Duodenal mucosa (tissue), 2 donors: ENCODE data around the gene CNOT3.
"Not testable (repeated sequence)": the region's sequence is repeated elsewhere in the genome, so short reads cannot be mapped to it uniquely, and the experiment has no call there.

Experiments
- H3K27ac ChIP-seq: one replicate; pipeline ENCODE4 v1.7.0; 2013; ENCODE audit warnings: low read depth, low read length
- H3K27me3 ChIP-seq, 2 donors: one replicate each; pipeline ENCODE4 v1.7.0; 2013; ENCODE audit warnings: low read length in 2 of 2, control low read depth in 1 of 2; ENCODE audit not compliant: insufficient read depth in 2 of 2, control insufficient read depth in 1 of 2
- H3K36me3 ChIP-seq, 2 donors: one replicate each; pipeline ENCODE4 v1.7.0; 2013; ENCODE audit warnings: low read length in 2 of 2, control low read depth in 1 of 2; ENCODE audit not compliant: insufficient read depth in 2 of 2, control insufficient read depth in 1 of 2
- H3K4me1 ChIP-seq, 2 donors: one replicate each; pipeline ENCODE4 v1.7.0; 2013; ENCODE audit warnings: low read length in 2 of 2, control low read depth in 1 of 2; ENCODE audit not compliant: insufficient read depth in 2 of 2, control insufficient read depth in 1 of 2
- H3K4me3 ChIP-seq, 2 donors: one replicate each; pipeline ENCODE4 v1.7.0; 2013; ENCODE audit warnings: low read length in 2 of 2, low read depth in 1 of 2
- H3K9ac ChIP-seq, 2 donors: one replicate each; pipeline ENCODE4 v1.7.0; 2013; ENCODE audit warnings: low read length in 2 of 2, low read depth in 1 of 2
- H3K9me3 ChIP-seq, 2 donors: one replicate each; pipeline ENCODE4 v1.7.0; 2013; ENCODE audit warnings: low read length in 2 of 2, control low read depth in 1 of 2; ENCODE audit not compliant: control insufficient read depth in 1 of 2

CNOT3 gene

DNA sequence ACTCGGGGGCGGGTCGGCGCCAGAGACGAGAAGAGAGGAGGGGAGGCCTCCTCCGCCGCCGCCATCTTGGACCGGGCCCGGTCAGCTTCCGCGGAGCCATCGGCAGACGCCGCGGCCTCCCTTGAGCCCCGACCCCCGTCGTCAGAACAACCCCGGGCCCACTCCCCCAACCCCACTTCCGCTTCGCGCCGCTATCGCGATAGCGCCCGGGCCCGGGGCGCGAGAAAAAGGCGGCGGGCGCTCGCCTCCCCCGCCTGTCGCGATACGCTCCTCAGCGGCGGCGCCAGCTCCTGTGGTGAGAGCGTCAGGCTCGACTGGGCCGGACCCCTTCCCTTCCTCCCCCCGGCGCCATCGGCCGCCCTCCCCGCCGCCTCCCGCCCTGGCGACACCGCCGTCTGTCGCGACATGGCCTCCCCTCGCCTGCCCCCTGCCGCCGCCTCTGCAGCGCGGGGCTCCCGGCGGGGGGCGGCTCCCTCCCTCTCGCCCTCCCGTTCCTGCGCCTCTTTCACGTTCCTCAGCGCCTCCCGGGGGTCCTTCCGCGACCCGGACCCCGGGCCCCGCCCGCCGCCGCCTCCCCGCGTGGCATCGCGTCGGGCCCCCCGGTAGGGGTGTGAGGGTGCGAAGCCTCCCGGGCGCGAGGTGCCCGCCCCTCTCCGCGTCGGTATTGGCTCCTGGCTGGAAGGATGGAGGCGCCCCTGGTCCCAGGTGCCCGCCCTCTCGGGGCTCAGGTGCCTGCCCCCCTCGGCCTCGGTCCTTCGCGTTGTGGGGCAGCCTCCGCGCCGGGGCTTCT is at the start of gene CNOT3:
Gene CNOT3 (plus strand): TSS at position 64 of the 790 bp plus-strand sequence. CDS start 5,217 bp downstream, outside the sequence.
- Histone ChIP-seq H3K9ac (peak within 1 kb of the TSS; percentile 71 to 72), H3K4me3 (peak within 1 kb of the TSS; percentile 83 to 90), H3K27ac (peak within 1 kb of the TSS; percentile 71), H3K9me3 (no peaks in the 10 kb centered on the region), H3K4me1 (peaks cover 38 to 45% of the 10 kb centered on the region in 2 donors), H3K36me3 (peaks cover 5 to 16% of the 10 kb centered on the region in 2 donors), H3K27me3 (no peaks in the 10 kb centered on the region)

DNA sequence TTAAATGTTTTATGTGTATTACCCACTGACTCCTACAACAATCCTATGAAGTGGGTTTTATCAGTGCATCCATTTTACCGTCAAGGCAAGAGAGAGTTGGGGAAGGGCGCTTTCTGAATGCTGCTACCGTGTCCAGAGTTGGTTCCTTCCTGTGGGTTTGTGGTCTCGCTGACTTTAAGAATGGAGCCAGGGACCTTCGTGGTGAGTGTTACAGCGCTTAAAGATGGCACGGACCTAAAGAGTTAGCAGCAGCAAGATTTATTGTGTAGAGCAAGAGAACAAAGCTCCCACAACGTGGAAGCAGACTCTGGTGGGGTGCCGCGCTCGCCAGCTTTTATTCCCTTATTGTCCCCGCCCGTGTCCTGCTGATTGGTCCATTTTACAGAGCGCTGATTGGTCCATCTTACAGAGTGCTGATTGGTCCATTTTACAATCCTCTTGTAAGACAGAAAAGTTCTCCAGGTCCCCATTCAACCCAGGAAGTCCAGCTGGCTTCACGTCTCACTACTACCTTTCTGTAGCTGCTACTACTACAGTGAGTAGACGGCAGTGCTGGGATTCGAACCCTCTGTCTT is 43.0 kb upstream of the CNOT3 start:
- Histone ChIP-seq H3K27me3 (peaks cover 0 to 3% of the 10 kb centered on the region in 2 donors), H3K9ac (no peak overlapping the region), H3K4me3 (no peak overlapping the region), H3K36me3 (no peaks in the 10 kb centered on the region), H3K27ac (no peak overlapping the region), H3K4me1 (peaks cover 0 to 5% of the 10 kb centered on the region in 2 donors), H3K9me3 (no peaks in the 10 kb centered on the region)

DNA sequence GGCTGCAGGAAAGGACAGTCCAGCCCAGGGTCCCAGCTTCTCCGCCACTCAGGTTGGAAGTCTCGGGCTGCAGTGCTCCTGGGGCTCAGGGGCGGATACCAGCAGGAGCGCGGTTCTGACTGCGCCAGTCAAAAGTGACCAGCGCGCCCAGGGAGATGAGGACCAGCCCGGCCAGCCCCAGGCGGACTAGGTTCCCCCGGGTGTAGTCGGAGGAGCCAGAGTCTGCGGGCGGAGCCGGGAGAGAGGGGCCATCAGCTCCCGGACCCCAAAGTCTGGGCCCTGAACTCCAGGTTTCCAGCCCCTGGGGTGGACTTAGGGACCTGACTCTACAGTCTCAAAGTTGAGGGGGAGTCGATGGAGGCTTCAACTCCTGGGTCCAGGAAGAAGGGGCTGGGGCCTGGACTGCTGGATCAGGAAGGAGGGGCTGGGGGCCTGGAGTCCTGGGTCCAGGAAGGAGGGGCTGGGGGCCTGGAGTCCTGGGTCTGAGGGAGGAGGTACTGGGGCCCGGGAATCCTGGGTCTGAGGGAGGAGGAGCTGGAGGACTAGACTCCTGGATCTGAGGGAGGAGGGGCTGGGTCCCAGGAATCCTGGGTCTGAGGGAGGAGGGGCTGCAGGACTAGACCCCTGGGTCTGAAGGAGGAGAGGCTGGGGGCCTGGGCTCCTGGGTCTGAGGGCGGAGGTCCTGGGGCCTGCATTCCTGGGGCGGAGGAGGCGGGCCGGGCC is 42.3 kb upstream of the CNOT3 start:
- Histone ChIP-seq H3K9me3 (no peaks in the 10 kb centered on the region), H3K27me3 (peaks cover 0 to 3% of the 10 kb centered on the region in 2 donors), H3K4me1 (peaks cover 0 to 5% of the 10 kb centered on the region in 2 donors), H3K36me3 (no peaks in the 10 kb centered on the region), H3K9ac (no peak overlapping the region), H3K27ac (no peak overlapping the region), H3K4me3 (peak overlapping the region in 1 of 2 donors; percentile 45)

DNA sequence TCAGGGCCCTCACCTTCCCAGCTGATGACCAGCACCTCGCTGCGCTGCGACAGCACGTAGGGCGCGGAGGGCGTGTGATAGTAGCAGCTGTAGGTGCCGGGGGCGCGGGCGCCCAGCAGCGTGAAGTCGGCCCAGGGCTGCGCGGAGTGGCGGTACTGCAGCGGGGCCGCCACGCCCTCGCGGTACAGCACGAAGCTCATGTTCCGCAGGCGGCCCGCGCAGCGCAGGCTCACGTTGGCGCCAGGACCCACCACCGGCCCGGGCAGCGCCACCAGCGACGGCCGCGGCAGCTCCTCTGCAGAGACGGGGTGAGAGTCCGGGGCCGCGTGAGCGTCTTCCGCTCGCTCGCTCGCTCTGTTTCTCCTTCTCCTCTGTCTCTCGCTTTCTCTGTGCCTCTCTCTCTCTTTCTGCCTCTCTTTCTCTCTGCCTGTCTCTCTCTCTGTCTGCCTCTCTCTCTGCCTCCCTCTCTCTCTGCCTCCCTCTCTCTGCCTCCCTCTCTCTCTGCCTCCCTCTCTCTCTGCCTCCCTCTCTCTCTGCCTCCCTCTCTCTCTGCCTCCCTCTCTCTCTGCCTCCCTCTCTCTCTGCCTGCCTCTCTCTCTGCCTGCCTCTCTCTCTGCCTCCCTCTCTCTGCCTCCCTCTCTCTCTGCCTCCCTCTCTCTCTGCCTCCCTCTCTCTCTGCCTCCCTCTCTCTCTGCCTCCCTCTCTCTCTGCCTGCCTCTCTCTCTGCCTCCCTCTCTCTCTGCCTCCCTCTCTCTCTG is 41.5 kb upstream of the CNOT3 start:
- not testable (repeated sequence) for H3K4me1 ChIP-seq, H3K27me3 ChIP-seq, H3K27ac ChIP-seq, H3K9me3 ChIP-seq, H3K36me3 ChIP-seq
- Histone ChIP-seq H3K9ac (peak overlapping the region in 1 of 2 donors; percentile 23), H3K4me3 (peak overlapping the region; percentile 45 to 47)

DNA sequence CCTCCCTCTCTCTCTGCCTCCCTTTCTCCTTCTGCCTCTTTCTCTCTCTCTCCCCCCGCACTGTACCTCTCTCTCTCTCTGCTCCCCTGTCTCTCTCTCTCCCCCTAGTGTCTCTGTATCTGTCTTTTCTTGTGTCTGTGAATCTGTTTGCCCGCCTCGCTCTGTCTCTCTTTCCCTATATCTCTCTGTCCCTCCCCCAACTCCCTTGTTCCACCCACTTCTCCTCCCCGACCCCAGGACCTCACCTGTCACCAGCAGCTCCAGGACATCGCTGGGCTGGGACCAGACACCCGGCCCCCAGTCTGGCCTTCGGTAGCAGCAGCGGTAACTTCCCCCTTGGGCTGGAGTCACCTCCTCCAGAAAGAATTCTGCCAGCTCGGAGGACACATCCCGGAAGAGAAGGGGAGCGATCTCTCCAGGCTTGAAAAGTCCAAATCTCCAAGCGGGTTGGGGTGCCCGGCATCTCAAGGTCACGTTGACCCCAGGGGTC is 40.9 kb upstream of the CNOT3 start:
- H3K4me1 ChIP-seq = peaks cover 0 to 5% of the 10 kb centered on the region in 2 donors
- H3K4me3 ChIP-seq = peak overlapping the region; percentile 43 to 58
- peak overlapping the region in 1 of 2 donors; percentile 23 for H3K9ac ChIP-seq
- no peaks in the 10 kb centered on the region for H3K36me3 ChIP-seq
- H3K9me3 ChIP-seq = no peaks in the 10 kb centered on the region
- no peak overlapping the region for H3K27ac ChIP-seq
- peaks cover 0 to 3% of the 10 kb centered on the region in 2 donors for H3K27me3 ChIP-seq

DNA sequence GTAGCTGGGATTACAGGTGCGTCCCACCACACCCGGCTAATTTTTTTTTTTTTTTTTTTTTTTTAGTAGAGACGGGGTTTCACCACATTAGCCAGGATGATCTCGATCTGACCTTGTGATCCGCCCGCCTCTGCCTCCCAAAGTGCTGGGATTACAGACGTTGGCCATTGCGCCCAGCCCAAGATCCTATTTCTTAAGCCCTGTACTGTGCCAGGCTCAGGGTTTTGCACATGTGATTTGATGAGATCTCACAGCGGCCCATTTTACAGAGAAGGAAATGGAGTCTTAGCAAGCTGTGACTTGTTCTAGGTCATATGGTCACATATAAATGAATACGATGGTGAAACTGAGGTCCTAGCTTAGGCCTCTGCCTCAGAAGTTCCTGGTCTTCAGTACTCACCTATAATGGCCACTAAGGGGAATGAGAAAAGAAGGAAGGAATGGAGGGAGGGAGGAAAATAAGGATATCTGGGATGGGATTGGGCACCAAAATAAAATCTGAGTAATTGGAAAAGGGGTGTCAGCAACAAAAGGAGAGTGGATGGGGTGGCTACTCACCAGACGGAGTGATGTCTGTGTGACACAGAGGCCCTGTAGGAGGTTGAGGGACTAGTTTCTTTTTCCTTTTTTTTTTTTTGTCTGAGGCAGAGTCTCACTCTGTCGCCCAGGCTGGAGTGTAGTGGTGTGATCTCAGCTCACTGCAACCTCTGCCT is 38.2 kb upstream of the CNOT3 start:
- Histone ChIP-seq H3K4me3 (no peak overlapping the region), H3K9me3 (no peaks in the 10 kb centered on the region)

DNA sequence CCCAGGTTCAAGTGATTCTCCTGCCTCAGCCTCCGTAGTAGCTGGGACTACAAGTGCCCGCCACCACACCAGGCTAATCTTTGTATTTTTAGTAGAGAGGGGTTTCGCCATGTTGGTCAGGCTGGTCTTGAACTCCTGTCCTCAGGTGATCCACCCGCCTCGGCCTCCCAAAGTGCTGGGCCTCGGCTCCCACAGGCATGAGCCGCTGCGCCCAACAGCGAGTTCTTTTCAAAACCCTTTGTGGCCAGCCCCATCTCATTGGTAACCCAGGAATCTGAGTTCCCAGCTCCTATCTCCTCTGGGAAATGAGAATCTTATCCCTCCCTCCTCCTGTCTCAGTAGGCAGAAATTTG is 37.7 kb upstream of the CNOT3 start:
- H3K27me3 ChIP-seq, H3K9me3 ChIP-seq, H3K36me3 ChIP-seq, H3K27ac ChIP-seq, H3K9ac ChIP-seq, H3K4me3 ChIP-seq: not testable (repeated sequence)
- peaks cover 4 to 13% of the 10 kb centered on the region in 2 donors for H3K4me1 ChIP-seq

More for the DNA sequence above, 38.2 kb upstream of the CNOT3 start:
- peaks cover 4 to 13% of the 10 kb centered on the region in 2 donors for H3K4me1 ChIP-seq
- H3K27ac ChIP-seq = no peak overlapping the region
- no peak overlapping the region for H3K9ac ChIP-seq
- H3K36me3 ChIP-seq = no peaks in the 10 kb centered on the region
- H3K27me3 ChIP-seq = peaks cover 0 to 3% of the 10 kb centered on the region in 2 donors

DNA sequence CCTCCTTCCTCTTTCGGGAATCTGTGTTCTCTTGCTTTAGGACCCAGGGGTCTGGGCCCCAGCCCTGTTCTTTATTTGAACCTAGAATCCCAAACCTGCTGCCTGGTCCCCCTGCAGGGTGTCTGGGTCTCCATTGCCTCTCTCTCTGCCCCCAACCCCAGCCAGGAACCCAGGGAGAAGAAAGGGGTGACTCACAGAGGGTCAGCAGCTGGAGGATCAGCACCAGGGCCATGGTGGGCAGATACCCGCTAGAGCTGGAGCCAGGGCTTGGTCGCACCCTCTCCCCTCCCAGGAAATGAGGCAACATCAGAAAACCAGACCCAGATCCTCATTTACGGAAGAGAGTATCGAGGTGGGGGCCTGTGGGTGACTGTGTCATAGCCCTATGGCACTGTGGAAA is 37.0 kb upstream of the CNOT3 start, which contains the start of gene OSCAR:
Gene OSCAR (minus strand): TSS at position 243 of the 400 bp plus-strand sequence. CDS start 11 bp downstream, at position 232.
- no peak within 1 kb of the TSS for H3K9ac ChIP-seq
- no peak within 1 kb of the TSS for H3K4me3 ChIP-seq
- H3K27ac ChIP-seq = no peak within 1 kb of the TSS

More for the DNA sequence above, 37.0 kb upstream of the CNOT3 start, which contains the start of gene OSCAR:
- peaks cover 2% of the 10 kb centered on the region in 2 donors for H3K36me3 ChIP-seq
- peaks cover 0 to 2% of the 10 kb centered on the region in 2 donors for H3K27me3 ChIP-seq
- H3K4me1 ChIP-seq = peaks cover 4 to 11% of the 10 kb centered on the region in 2 donors
- no peaks in the 10 kb centered on the region for H3K9me3 ChIP-seq
